Aorta (tissue), 5 donors: ENCODE measurements around the gene C5orf15. TPM values are rescaled to one million over a fixed set of nuclear protein-coding genes. Genes with fewer than 3 reads are reported as not detected.

Source experiments
- ATAC-seq: fragments of 200-7000 bp; cut with Tn5 transposase; one replicate; pipeline ENCODE4 v1.9.1; 2022; ENCODE audit warnings: moderate library complexity; ENCODE audit not compliant: low FRiP score
- DNase-seq, 2 donors: peaks; one replicate each; pipeline ENCODE4 v3.0.0-alpha.2; 2020
- H3K27ac ChIP-seq, 2 donors: one replicate each; pipeline ENCODE4 v1.5.1; 2013; ENCODE audit warnings: low read length in 2 of 2, mild to moderate bottlenecking in 2 of 2, moderate library complexity in 2 of 2, control low read depth in 1 of 2, inconsistent platforms in 1 of 2, low read depth in 1 of 2
- H3K27me3 ChIP-seq, 2 donors: one replicate each; pipeline ENCODE4 v1.6.1; 2013; ENCODE audit warnings: control low read depth in 1 of 2, low read length in 1 of 2, mild to moderate bottlenecking in 1 of 2, moderate library complexity in 1 of 2; ENCODE audit not compliant: insufficient read depth in 2 of 2, control insufficient read depth in 1 of 2
- H3K36me3 ChIP-seq, 2 donors: one replicate each; pipeline ENCODE4 v1.6.1; 2013; ENCODE audit warnings: control low read depth in 1 of 2, low read length in 1 of 2, mild to moderate bottlenecking in 1 of 2; ENCODE audit not compliant: insufficient read depth in 2 of 2, control insufficient read depth in 1 of 2
- H3K4me1 ChIP-seq, 2 donors: one replicate each; pipeline ENCODE4 v1.6.1; 2013; ENCODE audit warnings: low read length in 2 of 2, control low read depth in 1 of 2, mild to moderate bottlenecking in 1 of 2, moderate library complexity in 1 of 2; ENCODE audit not compliant: insufficient read depth in 2 of 2, control insufficient read depth in 1 of 2
- H3K4me3 ChIP-seq, 2 donors: one replicate each; pipeline ENCODE4 v1.5.1; 2013; ENCODE audit warnings: low read length in 2 of 2, control low read depth in 1 of 2, mild to moderate bottlenecking in 1 of 2
- H3K9me3 ChIP-seq: one replicate; pipeline ENCODE4 v1.6.1; 2013; ENCODE audit warnings: mild to moderate bottlenecking, low read length; ENCODE audit not compliant: control insufficient read depth
- WGBS, 2 donors: extraction: QIAGEN DNeasy Blood & Tissue Kit; methylation state at CpG; one replicate each; pipeline ENCODE4 v1.1.7; 2013; 5-methylcytosine and 5-hydroxymethylcytosine counted together
- intact Hi-C, 2 donors: fragments of 100-400 bp; cut with DNase I; formaldehyde crosslinking; loops; one replicate each; pipeline versions ENCODE4 v1.14.2 to v1.15.0; 2022
- polyA plus RNA-seq, 2 donors: library from polyadenylated mRNA; stranded (reverse); fragments of 200-250 nt; gene quantifications; one replicate each; pipeline ENCODE4 v1.2.3, GENCODE V29; 2013
- total RNA-seq, 2 donors: library from RNA; stranded (reverse); fragmentation: NEBNext Ultra II Directional; extraction: Animal tissue kit (Norgen Biotek cat#: 25700); gene quantifications; one replicate each; pipeline ENCODE4 v1.2.1, GENCODE V29; 2021
- donor health status: healthy with polysubstance abuse.
- donor health status: Bipolar disorder and iron deficiency.
- donor health status: DM: no; HTN: no; CAD: no.
- donor health status: DM: no; HTN: no; CAD: no.
- donor health status: DM: yes; HTN: yes; CAD: no.

Gene C5orf15
- total and polyA plus RNA-seq, 4 donors = 18.7 to 34.4 (median 31.4) TPM

DNA sequence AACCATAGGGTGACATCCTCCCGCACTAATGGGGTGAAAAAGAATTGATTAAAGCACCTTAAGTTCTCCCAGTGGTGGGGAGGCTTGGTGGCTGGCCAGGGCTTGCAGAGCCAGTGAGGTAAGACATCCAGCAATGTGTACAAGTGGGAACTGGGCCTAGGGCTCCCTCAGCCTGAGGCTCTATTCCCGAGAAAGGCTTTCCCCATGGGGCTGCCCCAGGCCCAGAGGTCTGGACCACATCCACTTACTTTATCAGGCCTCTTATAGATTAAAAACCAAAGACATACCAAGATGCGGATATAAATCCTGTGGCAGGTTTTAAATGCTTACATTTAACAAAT is 35.3 kb downstream of the C5orf15 start:
- intact Hi-C loops = no loop called here
- Histone ChIP-seq H3K4me3 (no peak overlapping the region), H3K27ac (no peak overlapping the region), H3K9me3 (no peaks in the 10 kb centered on the region), H3K4me1 (no peaks in the 10 kb centered on the region), H3K27me3 (no peaks in the 10 kb centered on the region), H3K36me3 (no peaks in the 10 kb centered on the region)
- 24 to 39% methylated on average over 3 of the region's 3 CpGs for WGBS, 2 donors
- ATAC-seq = no peak
- peak in 1 of 2 donors; percentile 76 for DNase-seq

DNA sequence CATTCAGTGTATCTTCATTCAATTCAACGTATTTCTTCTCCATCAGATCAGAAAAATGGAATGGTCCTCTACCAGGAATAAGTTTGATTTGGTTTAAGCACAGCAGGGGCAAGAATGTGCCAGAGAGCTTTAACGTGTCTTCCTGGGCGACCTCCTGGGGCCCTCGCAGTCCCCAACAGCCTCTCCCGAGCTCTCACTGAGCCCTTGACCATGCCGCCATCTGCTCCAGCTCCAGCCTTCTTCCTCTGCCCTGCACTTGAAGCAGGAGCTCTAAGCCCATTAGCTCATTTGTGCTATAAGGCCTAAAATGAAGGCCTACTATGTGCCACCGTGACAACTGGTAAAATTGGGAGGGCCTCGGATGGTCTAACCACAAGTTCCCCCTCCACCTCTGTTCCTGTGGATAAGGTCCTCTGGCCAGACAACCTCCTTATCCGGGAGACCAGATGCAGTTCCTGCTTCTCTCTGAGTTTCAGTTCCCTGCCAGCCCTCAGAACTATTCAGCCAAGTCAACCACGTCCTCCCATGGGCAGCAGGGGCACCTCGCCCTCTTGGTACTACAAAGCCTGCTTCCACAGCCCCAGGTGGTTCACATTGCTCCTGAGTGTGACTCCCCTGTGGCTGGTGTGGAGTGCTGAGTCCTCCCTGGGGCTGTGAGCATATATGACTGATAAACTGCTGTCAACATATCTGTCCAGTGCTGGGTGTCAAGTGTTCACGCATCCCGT is 35.8 kb downstream of the C5orf15 start:
- H3K27me3 ChIP-seq = no peaks in the 10 kb centered on the region
- intact Hi-C loops = no loop called here
- DNase-seq = peak in 1 of 2 donors; percentile 65
- H3K4me3 ChIP-seq = no peak overlapping the region
- 62 to 64% methylated on average over 13 of the region's 13 CpGs for WGBS, 2 donors
- H3K27ac ChIP-seq = no peak overlapping the region
- no peaks in the 10 kb centered on the region for H3K36me3 ChIP-seq
- H3K9me3 ChIP-seq = no peaks in the 10 kb centered on the region
- ATAC-seq = no peak
- H3K4me1 ChIP-seq = no peaks in the 10 kb centered on the region

DNA sequence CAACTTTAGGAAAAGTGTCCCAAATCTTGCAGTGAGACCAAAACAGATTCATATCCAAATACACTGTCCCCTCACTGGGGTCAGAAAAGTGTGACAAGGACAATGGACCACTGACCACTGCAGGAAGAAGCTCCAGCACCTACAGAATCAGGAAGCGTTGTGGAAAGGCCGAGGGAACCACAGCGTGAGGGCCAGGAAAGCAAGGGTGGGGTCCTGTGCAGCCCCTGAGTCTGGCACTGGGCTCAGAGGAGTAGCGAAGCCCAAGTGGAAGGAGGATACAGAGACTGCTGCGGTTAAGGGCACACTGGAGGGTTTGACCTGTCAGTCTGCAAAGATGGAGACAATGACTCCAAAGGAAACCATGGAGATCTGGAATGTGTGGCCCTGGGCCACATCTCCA is 36.9 kb downstream of the C5orf15 start:
- WGBS, 2 donors = 95 to 97% methylated on average over 5 of the region's 5 CpGs
- no peaks in the 10 kb centered on the region for H3K36me3 ChIP-seq
- H3K4me1 ChIP-seq = no peaks in the 10 kb centered on the region
- no peaks in the 10 kb centered on the region for H3K9me3 ChIP-seq
- H3K27me3 ChIP-seq = no peaks in the 10 kb centered on the region
- intact Hi-C loops = no loop called here
- no peak overlapping the region for H3K4me3 ChIP-seq
- no peak for DNase-seq
- ATAC-seq = no peak
- H3K27ac ChIP-seq = no peak overlapping the region

DNA sequence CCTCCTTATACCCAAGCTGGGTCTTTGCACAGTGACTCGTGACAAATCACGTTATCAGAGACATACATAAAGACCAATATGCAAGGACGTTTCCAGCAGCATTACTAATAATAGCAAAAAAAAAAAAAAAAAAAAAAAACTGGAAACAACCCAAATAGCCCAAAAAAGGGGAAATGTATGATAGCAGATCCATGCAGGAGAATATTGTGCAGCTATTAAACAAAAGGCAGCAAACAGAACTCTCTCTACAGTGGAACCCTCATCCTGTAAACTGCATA is 37.7 kb downstream of the C5orf15 start:
- ATAC-seq = no peak
- Histone ChIP-seq H3K9me3 (no peaks in the 10 kb centered on the region), H3K4me3 (no peak overlapping the region), H3K4me1 (no peaks in the 10 kb centered on the region), H3K27ac (no peak overlapping the region), H3K27me3 (no peaks in the 10 kb centered on the region), H3K36me3 (no peaks in the 10 kb centered on the region)
- 14 to 25% methylated on average over 3 of the region's 3 CpGs for WGBS, 2 donors
- intact Hi-C loops = no loop called here
- DNase-seq = no peak

DNA sequence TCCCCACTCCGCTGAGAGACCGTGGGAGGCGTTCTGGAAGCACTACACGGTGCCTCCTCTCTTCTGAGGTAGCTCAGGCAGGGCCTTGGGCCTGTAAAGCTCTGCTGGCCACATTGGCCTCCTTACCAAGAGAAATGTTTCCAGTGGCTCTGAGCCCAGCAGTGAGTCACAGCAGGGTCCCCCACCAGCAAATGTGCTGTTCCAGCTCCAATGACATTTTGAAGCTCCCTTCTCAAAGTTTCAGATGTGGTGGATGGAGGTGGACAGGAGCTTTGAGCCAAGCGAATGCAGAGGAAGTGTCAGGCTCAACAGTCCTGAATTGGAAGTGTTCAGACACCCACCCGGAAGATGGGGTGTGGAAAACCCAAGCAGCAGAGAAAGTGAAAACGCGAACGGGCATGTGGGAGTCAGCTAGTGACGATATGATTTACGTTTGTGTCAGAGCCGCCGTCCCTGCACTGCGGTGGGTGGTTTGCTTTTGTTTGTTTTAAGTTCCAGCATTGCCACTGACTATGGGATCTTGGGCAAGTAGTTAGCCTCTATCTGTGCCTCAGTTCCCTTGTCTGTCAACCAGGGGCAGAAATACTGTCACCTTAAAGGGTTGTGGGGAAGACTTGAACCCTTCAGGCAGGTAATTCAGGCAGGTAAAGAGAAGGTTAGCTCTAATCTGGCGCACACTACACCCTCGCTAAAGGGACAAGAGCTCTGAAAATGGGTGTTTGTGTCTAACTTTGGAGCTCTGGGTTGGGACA is 38.2 kb downstream of the C5orf15 start:
- Histone ChIP-seq H3K9me3 (no peaks in the 10 kb centered on the region), H3K36me3 (no peaks in the 10 kb centered on the region), H3K27ac (peak overlapping the region in 1 of 2 donors; percentile 38), H3K4me1 (no peaks in the 10 kb centered on the region), H3K27me3 (no peaks in the 10 kb centered on the region), H3K4me3 (no peak overlapping the region)
- intact Hi-C loops = no loop called here
- WGBS, 2 donors = 12 to 17% methylated on average over 16 of the region's 16 CpGs
- ATAC-seq = peak; percentile 81
- DNase-seq = peak; percentile 85 to 91

DNA sequence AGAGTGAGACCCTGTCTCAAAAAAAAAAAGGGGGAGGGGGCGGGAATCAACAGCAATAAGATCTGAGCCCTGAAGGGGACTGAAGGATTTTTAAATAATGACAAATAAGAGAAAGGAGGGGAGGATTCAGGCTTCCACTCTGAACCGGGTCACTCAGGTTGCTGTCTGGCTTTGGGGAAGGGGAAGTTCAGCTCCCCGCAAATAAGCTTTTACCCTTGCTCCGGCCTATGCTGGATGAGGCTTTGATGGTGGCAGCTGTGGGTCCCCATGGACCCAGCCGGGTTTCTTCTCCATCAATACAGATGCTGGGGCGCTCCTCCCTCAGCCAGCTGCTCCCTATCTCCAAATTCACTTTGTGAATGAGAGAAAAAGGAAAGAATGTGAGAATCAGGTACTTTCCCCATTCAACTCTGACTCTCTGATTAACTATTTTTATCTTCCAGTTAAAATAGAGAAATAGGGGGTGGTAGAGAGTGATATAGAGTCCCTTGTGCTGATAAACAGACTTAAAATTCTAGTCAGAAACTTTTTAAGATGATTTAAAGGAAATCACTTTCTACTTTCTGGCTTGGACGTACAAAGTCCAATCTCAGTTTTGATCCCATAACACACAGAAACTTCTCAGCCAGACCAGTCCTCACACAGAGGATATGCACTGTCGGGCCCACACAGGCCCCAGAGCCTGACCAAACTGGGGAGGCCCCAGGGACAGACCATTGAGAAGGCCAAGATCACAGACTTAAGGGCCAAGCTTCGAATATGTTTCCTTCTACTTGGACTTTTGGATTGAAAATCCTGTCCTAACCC is 39.6 kb downstream of the C5orf15 start:
- no peaks in the 10 kb centered on the region for H3K4me1 ChIP-seq
- no peaks in the 10 kb centered on the region for H3K36me3 ChIP-seq
- no peak overlapping the region for H3K27ac ChIP-seq
- 87 to 89% methylated on average over 9 of the region's 9 CpGs for WGBS, 2 donors
- H3K27me3 ChIP-seq = no peaks in the 10 kb centered on the region
- DNase-seq = no peak
- intact Hi-C loops = no loop called here
- no peak for ATAC-seq
- H3K9me3 ChIP-seq = no peaks in the 10 kb centered on the region
- H3K4me3 ChIP-seq = no peak overlapping the region

DNA sequence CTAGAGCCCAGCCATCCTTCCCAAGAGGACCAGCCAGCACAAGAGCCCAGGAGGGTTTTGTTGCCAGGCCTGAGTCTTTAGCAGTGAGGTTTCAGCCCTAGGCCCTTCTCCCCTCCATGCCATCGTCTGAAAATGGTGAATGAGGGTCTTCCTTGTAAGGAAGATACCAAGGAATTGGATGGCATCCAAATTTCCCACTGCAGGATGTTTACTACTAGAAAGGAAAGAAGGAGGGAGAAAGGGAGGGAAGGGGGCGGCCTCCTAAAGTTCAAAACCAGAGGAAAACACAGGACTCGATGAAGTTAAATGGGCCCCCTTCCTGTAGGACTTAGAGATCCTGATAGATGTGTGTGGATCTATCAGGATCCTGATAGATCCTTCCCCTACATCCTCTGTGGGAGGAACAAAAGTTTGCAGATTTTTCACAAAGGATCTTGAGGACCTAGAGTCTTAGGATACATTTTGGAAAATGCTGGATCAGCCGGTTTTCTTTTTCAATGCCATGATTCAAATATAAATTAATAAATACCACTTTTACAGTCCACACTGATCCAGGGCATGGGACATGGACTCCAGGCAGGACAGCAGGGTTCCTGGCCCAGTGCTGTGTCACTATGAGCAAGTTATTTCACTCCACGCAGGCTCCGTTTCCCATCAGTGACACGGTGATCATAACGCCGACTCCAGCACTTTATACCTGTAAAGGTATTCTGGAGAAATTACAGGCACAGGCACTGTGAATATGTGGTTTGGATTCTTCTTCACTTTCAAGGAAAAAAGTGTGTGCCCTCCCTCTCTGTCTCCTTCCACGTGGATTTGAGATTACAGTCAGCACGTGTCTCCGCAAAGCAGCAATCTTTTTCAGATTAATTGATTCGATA is 40.9 kb downstream of the C5orf15 start:
- H3K9me3 ChIP-seq = no peaks in the 10 kb centered on the region
- no peak overlapping the region for H3K4me3 ChIP-seq
- ATAC-seq (no peak), DNase-seq (no peak)
- no peak overlapping the region for H3K27ac ChIP-seq
- no peaks in the 10 kb centered on the region for H3K27me3 ChIP-seq
- 81 to 83% methylated on average over 13 of the region's 13 CpGs for WGBS, 2 donors
- no peaks in the 10 kb centered on the region for H3K4me1 ChIP-seq
- intact Hi-C loops = no loop called here
- no peaks in the 10 kb centered on the region for H3K36me3 ChIP-seq

DNA sequence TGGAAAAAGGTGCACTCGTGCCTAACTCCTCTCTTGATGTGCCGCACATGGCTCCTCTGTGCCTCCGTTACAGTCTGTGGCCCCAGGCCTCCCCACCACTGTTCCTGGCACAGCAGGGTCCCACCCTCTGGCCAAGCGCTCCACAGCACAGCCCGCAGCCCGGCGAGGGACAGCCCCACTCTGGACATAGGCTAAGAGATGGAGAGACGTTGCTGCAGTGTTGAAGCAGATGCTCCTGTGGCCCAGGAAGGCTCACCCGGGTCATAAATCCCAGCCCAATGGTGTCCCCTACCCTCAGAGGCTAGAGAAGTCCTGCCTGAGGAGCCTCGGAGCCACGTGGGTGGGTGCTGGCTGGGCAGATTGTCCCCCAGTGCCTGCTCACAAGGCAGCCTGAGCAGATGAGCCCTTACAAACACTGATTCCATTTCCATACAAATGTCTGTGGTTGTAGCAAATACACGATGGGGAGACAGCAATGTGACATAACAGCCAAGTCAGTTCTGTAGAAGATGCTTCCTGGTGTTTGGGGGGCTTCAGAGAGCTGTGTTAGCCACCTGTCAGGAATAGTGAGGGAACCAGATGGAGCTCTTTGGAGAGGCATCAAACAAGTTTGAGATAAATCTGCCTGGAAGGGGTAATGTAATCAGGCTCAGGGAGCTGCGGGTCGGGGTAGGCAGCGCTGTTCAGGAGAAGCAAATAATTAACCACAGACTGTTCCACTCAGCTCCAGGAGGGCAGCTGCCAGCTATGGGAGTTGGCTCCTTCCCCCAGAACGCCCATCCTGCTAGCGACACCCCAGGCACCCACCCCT is 41.7 kb downstream of the C5orf15 start:
- Histone ChIP-seq H3K4me3 (no peak overlapping the region), H3K27me3 (no peaks in the 10 kb centered on the region), H3K27ac (no peak overlapping the region), H3K36me3 (no peaks in the 10 kb centered on the region), H3K4me1 (no peaks in the 10 kb centered on the region), H3K9me3 (no peaks in the 10 kb centered on the region)
- DNase-seq = no peak
- 78 to 83% methylated on average over 17 of the region's 17 CpGs for WGBS, 2 donors
- intact Hi-C loops = no loop called here
- ATAC-seq = no peak
